ENCODE measurements around the gene NRG2. TPM values are rescaled to one million over a fixed set of nuclear protein-coding genes. Genes with fewer than 3 reads are reported as not detected.

Gene NRG2
- total RNA-seq, 2 donors from 2014 or later: 6.6 to 11.1 TPM

GRCh38 chr5:140007311-140007710 is 35.8 kb downstream of the NRG2 start:
- no peak for DNase-seq (ENCODE audit: low spot score)
- H3K27ac ChIP-seq: no peak overlapping the region
- no peaks in the 10 kb centered on the region for H3K4me1 ChIP-seq (replicated peaks)
- H3K9me3 ChIP-seq: no peaks in the 10 kb centered on the region
- H3K36me3 ChIP-seq: no peaks in the 10 kb centered on the region
- H3K27me3 ChIP-seq (replicated peaks; ENCODE audit: insufficient read depth): no peaks in the 10 kb centered on the region
- TF ChIP-seq CTCF (IDR thresholded peaks at IDR 0.05) (no peak), POLR2AphosphoS5 (IDR thresholded peaks at IDR 0.05) (no peak), POLR2A (IDR thresholded peaks at IDR 0.05) (no peak)
- no peak overlapping the region for H3K4me3 ChIP-seq
- intact Hi-C loops (cut with DNase I): no loop called here
- WGBS: 92% methylated on average over 2 of the region's 2 CpGs

GRCh38 chr5:140005145-140005591 is 37.9 kb downstream of the NRG2 start:
- Histone ChIP-seq H3K9me3 (no peaks in the 10 kb centered on the region), H3K27me3 (replicated peaks; ENCODE audit: insufficient read depth) (peaks cover 3% of the 10 kb centered on the region), H3K36me3 (no peaks in the 10 kb centered on the region), H3K27ac (no peak overlapping the region), H3K4me3 (no peak overlapping the region), H3K4me1 (replicated peaks) (no peaks in the 10 kb centered on the region)
- TF ChIP-seq POLR2AphosphoS5 (IDR thresholded peaks at IDR 0.05) (no peak), CTCF (IDR thresholded peaks at IDR 0.05) (no peak), POLR2A (IDR thresholded peaks at IDR 0.05) (no peak)
- 76% methylated on average over 4 of the region's 4 CpGs for WGBS
- intact Hi-C loops (cut with DNase I): no loop called here
- no peak for DNase-seq (ENCODE audit: low spot score)

- 86% methylated on average over 2 of the region's 2 CpGs for WGBS
These were observed 38.9 kb downstream of the NRG2 start for GRCh38 chr5:140004174-140004573.

GRCh38 chr5:140003519-140003918 is 39.6 kb downstream of the NRG2 start:
- no peak overlapping the region for H3K27ac ChIP-seq
- intact Hi-C loops (cut with DNase I): no loop called here

More at GRCh38 chr5:140004174-140004573, 38.9 kb downstream of the NRG2 start:
- DNase-seq (ENCODE audit: low spot score): no peak
- Histone ChIP-seq H3K4me1 (replicated peaks) (no peaks in the 10 kb centered on the region), H3K36me3 (no peaks in the 10 kb centered on the region), H3K9me3 (no peaks in the 10 kb centered on the region), H3K27me3 (replicated peaks; ENCODE audit: insufficient read depth) (peaks cover 3% of the 10 kb centered on the region), H3K4me3 (no peak overlapping the region), H3K27ac (no peak overlapping the region)
- no peak for TF ChIP-seq CTCF (IDR thresholded peaks at IDR 0.05)
- TF ChIP-seq POLR2A (IDR thresholded peaks at IDR 0.05): no peak
- intact Hi-C loops (cut with DNase I): no loop called here

More at GRCh38 chr5:140003519-140003918, 39.6 kb downstream of the NRG2 start:
- Histone ChIP-seq H3K4me1 (replicated peaks) (no peaks in the 10 kb centered on the region), H3K27me3 (replicated peaks; ENCODE audit: insufficient read depth) (peaks cover 3% of the 10 kb centered on the region), H3K4me3 (no peak overlapping the region), H3K9me3 (no peaks in the 10 kb centered on the region), H3K36me3 (no peaks in the 10 kb centered on the region)
- TF ChIP-seq POLR2AphosphoS5 (IDR thresholded peaks at IDR 0.05) (no peak), POLR2A (IDR thresholded peaks at IDR 0.05) (no peak), CTCF (IDR thresholded peaks at IDR 0.05) (no peak)
- WGBS: 84% methylated on average over 1 of the region's 1 CpG
- DNase-seq (ENCODE audit: low spot score): no peak

All from prostate gland (tissue), 2 donors.